ENCODE data around the gene HERPUD1.

- no peak for TF ChIP-seq CTCF (IDR thresholded peaks at IDR 0.05)
- no peak for TF ChIP-seq POLR2A (IDR thresholded peaks at IDR 0.05)
- TF ChIP-seq EP300 (IDR thresholded peaks at IDR 0.05) = no peak
These were observed 43.1 kb upstream of the HERPUD1 start for GRCh38 chr16:56888806-56889205.
